HG03469 (cell line): Measurements from ENCODE around the gene SLC27A3.

Experiments used
- ATAC-seq: cut with Tn5 transposase; IDR thresholded peaks from one replicate; pipeline ENCODE4 v1.9.1; 2021; ENCODE audit warnings: mild to moderate bottlenecking, moderate library complexity, moderate number of reproducible peaks; ENCODE audit not compliant: unreplicated experiment

SLC27A3 gene

GRCh38 chr1:153774780-153775457 is at the start of gene SLC27A3:
TSS of gene SLC27A3 (plus strand) at chr1:153775407. CDS start at chr1:153775498, 91 bp downstream.
- no peak for ATAC-seq

GRCh38 chr1:153727463-153728304 is 47.5 kb upstream of the SLC27A3 start, which contains the start of gene INTS3:
TSS of gene INTS3 (plus strand) at chr1:153728050. CDS start at chr1:153728635, 585 bp downstream.
- ATAC-seq, result peak; percentile 82

- ATAC-seq, result no peak
Observed at GRCh38 chr1:153728305-153729066, 46.7 kb upstream of the SLC27A3 start.

GRCh38 chr1:153730468-153730988 is 44.7 kb upstream of the SLC27A3 start:
- no peak for ATAC-seq

GRCh38 chr1:153733970-153734369 is 41.2 kb upstream of the SLC27A3 start:
- no peak for ATAC-seq

GRCh38 chr1:153734396-153735089 is 40.7 kb upstream of the SLC27A3 start:
- no peak for ATAC-seq

- ATAC-seq, result no peak
Observed at GRCh38 chr1:153735090-153735420, 40.2 kb upstream of the SLC27A3 start.

GRCh38 chr1:153741986-153742385 is 33.2 kb upstream of the SLC27A3 start:
- no peak for ATAC-seq

GRCh38 chr1:153742411-153743142 is 32.6 kb upstream of the SLC27A3 start:
- no peak for ATAC-seq

- no peak for ATAC-seq
Observed at GRCh38 chr1:153745417-153745816, 29.8 kb upstream of the SLC27A3 start.

GRCh38 chr1:153746174-153746573 is 29.0 kb upstream of the SLC27A3 start:
- no peak for ATAC-seq

GRCh38 chr1:153748903-153749302 is 26.3 kb upstream of the SLC27A3 start:
- ATAC-seq, result no peak

GRCh38 chr1:153749408-153750005 is 25.7 kb upstream of the SLC27A3 start:
- peak; percentile 50 for ATAC-seq

GRCh38 chr1:153750026-153750995 is 24.9 kb upstream of the SLC27A3 start:
- ATAC-seq, result no peak

GRCh38 chr1:153752072-153752471 is 23.1 kb upstream of the SLC27A3 start:
- no peak for ATAC-seq

- ATAC-seq, result no peak
Observed at GRCh38 chr1:153752571-153753195, 22.5 kb upstream of the SLC27A3 start.

GRCh38 chr1:153754266-153754665 is 20.9 kb upstream of the SLC27A3 start:
- no peak for ATAC-seq

- ATAC-seq, result no peak
Observed at GRCh38 chr1:153760440-153760839, 14.8 kb upstream of the SLC27A3 start.
